Activated CD8-positive, alpha-beta memory T cell treated with anti-CD3 and anti-CD28 coated beads, Interleukin-2, amount 50 U/mL, for 24 hours (primary cell): ENCODE data around the gene TMEM130.
"Not testable (repeated sequence)": the region's sequence is repeated elsewhere in the genome, so short reads cannot be mapped to it uniquely, and the experiment has no call there.

Source experiments
- DNase-seq: peaks from one replicate; pipeline ENCODE4 v3.0.0-alpha.2; 2020; ENCODE audit errors: extremely low read depth

The TMEM130 gene

DNA sequence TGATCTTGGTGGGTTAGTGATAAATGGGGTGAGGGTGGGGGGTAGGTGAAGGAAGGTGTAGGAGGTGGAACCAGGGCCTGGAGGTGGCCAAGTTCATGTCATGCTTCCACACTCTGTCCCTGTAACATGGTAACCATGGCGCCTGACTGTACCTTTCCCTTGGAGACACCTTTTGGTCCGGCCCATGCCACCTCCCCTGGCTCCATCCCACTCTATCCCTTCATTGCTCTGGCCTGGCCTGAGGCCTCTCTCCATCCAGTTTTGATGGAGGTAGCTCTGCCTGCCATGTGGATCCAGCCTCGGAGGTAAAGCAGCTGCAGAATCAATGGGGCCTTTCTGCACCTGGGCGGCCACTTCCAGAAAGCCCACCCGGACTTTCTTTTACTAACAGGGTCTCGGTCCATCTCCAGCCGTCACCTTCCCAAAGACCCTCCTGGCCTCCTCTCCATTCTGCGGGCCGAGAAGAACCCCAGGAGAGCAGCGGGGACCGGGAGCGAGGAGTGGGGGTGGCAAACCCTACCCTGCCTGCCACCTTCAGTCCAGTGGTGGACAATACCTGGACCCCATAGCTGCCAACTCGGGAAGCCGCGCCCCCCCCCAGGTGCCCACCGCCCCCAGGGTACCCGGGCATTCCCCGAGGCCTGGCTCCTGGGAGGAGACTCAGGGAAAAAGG lies 8.0 kb upstream of the TMEM130 start:
- DNase-seq = no peak

- DNase-seq = no peak
These were observed 7.3 kb upstream of the TMEM130 start for GRCh38 chr7:98877146-98877545.

DNA sequence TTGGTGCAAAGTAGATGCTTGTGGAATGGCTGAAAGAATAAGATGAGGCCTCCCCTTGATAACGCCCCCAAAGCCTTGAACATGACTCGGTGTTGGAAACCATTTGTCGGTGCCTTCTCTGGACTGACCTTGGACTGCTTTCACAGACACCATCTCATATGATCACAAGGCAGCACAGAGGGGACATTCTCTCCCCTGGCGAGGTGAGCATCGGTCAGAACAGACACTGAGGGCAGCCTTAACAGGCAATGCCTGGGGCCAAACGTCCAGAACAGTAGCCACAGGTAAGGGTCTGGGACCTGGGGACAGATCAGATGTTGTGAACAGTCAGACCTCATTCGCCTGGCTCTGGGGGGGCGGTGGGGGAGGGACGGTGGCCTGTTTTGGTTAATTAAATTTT lies 5.7 kb upstream of the TMEM130 start:
- DNase-seq = no peak

GRCh38 chr7:98874942-98875341 lies 5.1 kb upstream of the TMEM130 start:
- DNase-seq = no peak

DNA sequence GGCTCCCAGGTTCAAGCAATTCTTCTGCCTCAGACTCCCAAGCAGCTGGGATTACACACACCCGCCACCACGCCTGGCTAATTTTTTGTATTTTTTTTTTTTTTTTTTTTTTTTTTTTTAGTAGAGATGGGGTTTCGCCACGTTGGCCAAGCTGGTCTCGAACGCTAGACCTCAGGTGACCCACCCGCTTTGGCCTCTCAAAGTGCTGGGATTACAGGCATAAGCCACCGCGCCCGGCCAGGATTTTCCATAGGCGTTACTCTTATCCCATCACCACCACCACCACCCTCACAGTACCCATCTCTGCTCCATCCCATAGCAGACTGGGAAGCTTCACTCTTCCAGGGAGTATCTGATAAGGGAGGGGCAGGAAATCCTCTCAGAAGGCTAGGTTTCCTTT lies 3.8 kb upstream of the TMEM130 start:
- DNase-seq = not testable (repeated sequence)

DNA sequence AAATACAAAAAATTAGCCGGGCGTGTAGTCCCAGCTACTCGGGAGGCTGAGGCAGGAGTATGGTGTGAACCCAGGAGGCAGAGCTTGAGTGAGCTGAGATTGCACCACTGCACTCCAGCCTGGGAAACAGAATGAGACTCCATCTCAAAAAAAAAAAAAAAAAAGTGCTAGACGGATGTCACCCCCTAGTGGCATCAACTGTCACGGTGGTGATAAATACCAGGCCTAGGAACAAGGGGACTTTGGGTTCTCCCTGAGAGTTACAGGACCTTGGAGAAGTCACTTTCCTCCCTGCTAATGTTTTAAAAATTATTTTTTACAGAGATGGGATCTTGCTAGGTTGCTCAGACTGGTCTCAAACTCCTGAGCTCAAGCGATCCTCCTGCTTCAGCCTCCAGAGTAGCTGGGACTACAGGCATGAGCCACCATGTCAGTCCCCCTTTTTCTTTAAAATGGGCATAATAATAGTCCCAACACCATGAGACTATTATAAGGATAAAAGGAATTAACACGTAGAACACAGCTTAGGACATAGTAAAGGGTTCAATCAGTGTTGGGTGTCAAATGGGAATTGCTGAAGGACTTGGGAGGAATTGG lies 2.6 kb upstream of the TMEM130 start:
- DNase-seq = no peak

GRCh38 chr7:98870807-98871491 lies 1.1 kb upstream of the TMEM130 start:
- no peak for DNase-seq

GRCh38 chr7:98870121-98870651 lies 372 bp upstream of the TMEM130 start:
- peak; percentile 24 for DNase-seq

DNA sequence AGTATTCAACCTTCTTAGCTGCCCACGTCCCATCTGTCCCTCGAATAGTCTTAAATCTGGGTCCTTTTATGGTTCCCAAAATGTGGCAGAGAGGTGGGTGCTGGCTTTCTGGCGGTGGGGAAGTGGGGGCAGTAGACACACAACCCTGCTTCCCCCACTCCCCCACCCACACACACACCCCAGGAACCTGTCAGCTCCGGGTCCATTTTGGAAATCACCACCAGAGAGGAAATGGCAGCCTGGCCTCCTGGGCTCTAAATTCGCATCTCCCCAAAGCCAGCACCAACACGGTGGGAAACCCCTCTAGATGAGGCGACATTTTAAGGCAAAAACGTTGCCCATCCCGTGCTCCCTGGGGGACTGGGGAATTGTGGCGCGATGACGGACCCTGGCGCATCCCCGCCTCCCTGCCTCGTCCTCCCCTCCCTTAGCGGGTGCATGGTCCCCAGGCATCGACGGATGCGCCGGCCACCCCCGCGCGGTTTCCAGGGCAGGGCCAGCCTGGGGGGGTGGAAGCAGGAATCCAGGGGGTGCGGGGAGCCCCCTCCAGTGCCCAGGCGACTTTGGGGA lies 702 bp downstream of the TMEM130 start:
- DNase-seq = no peak

DNA sequence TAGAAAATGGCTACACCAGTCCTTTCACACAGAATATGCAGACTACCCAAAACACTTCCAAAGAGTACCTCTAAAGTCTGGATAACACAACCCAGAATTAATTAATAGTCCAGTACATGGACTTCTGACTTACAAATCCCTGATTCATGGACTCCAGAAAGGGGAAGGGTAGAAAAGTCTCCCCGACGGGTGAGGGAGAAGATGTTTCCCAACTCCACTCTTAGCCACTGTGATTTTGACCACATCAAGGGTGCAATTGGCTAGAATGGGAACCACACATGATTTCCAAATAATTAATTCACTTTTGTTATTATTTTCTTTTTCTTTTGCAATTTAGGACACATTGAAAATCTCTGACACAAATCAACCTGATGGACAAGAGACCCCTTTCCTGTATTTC lies 1.4 kb downstream of the TMEM130 start:
- no peak for DNase-seq

- DNase-seq = no peak
These were observed 3.0 kb downstream of the TMEM130 start for GRCh38 chr7:98866765-98867164.

DNA sequence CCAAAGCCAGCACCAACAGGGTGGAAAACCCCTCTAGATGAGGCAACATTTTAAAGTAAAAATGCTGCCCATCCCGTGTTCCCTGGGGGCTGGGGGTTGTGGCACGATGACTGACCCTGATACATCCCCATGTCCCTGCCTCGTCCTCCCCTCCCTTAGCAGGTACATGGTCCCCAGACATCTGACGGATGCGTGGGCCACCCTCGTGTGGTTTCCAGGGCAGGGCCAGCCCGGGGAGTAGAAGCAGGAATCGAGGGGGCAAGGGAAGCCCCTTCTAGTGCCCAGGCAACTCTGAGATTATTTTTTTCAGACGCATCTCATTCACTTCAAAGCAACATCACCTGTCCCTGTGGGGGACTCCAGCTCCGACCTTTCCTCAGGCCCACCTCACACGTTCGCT lies 3.5 kb downstream of the TMEM130 start:
- DNase-seq = no peak

DNA sequence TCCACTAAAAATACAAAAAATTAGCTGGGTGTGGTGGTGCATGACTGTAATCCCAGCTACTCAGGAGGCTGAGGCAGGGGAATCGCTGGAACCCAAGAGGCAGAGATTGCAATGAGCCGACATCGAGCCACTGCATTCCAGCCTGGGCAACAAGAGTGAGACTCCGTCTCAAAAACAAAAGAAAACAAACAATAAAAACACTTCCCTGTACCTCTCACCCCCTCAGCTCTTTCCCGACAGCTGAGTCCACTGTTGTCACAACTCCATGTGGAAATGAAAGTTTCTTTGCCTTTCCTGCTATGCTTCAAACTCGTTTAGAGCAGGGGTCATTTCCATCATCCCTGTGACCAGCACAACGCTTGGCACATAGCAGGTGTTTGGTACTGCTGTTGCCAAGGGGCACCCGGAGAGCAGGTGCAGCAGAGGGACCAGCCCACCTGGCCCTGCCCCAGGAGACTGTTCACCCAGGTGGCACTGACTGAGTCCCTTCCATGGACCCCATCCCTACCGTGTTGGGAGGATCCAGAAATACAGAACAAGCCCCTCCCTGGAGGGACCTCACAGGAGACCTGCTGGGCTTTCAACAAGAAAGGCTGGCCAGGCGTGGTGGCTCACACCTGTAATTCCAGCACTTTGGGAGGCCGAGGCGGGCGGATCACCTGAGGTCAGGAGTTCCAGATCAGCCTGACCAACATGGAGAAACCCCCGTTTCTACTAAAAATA lies 4.9 kb downstream of the TMEM130 start:
- no peak for DNase-seq

GRCh38 chr7:98863601-98864000 lies 6.2 kb downstream of the TMEM130 start:
- no peak for DNase-seq

- DNase-seq = no peak
These were observed 6.9 kb downstream of the TMEM130 start for GRCh38 chr7:98862716-98863420.

DNA sequence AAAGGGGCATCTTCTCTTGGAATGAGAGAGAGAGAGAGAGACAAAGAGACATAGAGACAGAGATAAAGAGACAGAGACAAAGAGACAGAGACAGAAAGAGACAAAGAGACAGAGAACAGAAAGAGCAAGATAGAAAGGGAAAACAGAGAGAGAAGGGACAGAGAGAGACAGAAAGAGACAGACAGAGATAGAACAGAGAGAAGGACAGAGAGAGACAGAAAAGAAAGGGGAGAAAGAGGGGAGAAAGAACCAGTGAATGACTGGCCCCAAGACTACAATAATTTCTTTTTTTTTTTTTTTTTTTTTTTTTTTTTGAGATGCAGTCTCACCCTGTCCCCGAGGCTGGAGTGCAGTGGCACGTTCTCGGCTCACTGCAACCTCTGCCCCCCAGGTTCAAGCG lies 7.6 kb downstream of the TMEM130 start:
- no peak for DNase-seq

DNA sequence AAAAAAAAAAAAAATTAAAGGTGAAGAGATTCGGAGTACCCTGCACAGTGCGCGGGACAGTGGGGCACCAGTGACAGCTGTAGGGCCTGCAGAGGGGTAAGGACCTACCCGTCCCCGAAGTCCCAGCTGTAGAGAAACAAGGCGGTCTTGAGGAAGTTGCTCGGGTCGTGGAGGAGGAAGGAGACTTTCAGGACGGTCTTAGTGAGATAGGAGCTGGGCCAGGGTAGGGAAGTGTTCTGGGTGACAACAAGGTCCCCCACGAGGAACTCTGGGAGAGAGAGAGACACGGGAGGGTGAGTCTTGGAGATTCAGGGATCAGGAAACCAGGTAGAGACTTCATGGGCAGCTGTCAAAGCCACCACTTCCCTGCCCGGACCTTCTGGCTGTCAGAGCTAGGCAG lies 9.7 kb downstream of the TMEM130 start:
- DNase-seq = no peak

- no peak for DNase-seq
These were observed 14.0 kb downstream of the TMEM130 start for GRCh38 chr7:98855610-98856422.

- no peak for DNase-seq
These were observed 17.0 kb downstream of the TMEM130 start for GRCh38 chr7:98852826-98853225.

DNA sequence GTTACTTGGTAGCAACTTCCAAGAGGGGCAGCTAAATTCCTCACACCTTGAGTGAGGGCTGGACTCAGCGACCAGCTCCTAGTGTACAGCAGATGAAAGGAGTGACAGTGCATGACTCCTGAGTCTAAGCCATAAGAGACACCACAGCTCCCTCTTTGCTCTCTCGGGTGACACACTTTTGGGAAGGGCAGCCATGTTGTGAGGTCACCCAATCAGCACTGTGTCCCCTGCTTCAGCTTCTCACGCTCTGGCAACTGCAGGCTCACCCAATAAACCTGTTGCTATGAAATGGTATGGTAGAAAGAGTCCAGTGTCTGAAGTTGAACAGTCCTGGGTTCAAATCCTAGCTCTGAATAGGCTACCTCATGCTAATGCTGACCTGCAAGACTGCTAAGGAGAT lies 20.9 kb downstream of the TMEM130 start:
- DNase-seq = no peak

DNA sequence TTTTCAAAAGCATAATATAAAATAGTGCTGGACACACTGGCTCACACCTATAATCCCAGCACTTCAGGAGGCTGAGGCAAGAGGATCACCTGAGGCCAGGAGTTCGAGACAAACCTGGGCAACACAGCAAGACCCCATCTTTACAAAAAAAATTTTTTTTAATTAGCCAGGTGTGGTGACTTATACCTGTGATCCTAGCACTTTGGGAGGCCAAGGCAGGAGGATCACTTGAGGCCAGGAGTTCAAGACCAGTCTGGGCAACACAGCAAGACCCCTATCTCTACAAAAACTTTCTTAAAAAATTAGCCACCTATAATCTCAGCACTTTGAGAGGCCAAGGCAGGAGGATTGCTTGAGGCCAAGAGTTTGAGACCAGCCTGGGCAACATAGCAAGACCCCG lies 27.3 kb downstream of the TMEM130 start:
- DNase-seq = not testable (repeated sequence)
